Esophagus squamous epithelium (tissue), 4 donors: ENCODE data around the gene CATSPER1.

Experiments
- CTCF ChIP-seq, 6 experiments: fragments of 450-650 bp in 4 of 6; fragments of 200-600 bp in 2 of 6; sonication (generic) in 2 of 6; IDR thresholded peaks; one replicate each; pipeline ENCODE4 v1.5.1; 2016 to 2019; ENCODE audit warnings: antibody characterized with exemption in 6 of 6, mild to moderate bottlenecking in 4 of 6, moderate library complexity in 4 of 6
- POLR2A ChIP-seq, 4 donors: fragments of 450-650 bp; IDR thresholded peaks; one replicate each; pipeline ENCODE4 v1.6.1; 2017; ENCODE audit warnings: antibody characterized with exemption in 4 of 4, mild to moderate bottlenecking in 4 of 4, moderate library complexity in 3 of 4

- no peak for TF ChIP-seq POLR2A (IDR thresholded peaks at IDR 0.05)
- TF ChIP-seq CTCF (IDR thresholded peaks at IDR 0.05) = no peak
These were observed 6.1 kb downstream of the CATSPER1 start for GRCh38 chr11:66020212-66020611.
